K562 (cell line): ENCODE results near the gene STOML3. TPM values are rescaled to one million over a fixed set of nuclear protein-coding genes. Genes with fewer than 3 reads are reported as not detected.

Source experiments
- CBFA2T2 ChIP-seq: fragments of 450-650 bp; conservative IDR thresholded peaks from 2 replicates; pipeline ENCODE4 v1.6.1; 2017; ENCODE audit warnings: mild to moderate bottlenecking
- CLOCK ChIP-seq: fragments of 250-450 bp; sonication (Bioruptor Pico); IDR thresholded peaks from 2 replicates; pipeline ENCODE4 v1.4.0; 2020; ENCODE audit warnings: mild to moderate bottlenecking, moderate library complexity, borderline replicate concordance
- E2F3 ChIP-seq: fragments of 250-450 bp; sonication (Bioruptor Pico); IDR thresholded peaks from 2 replicates; pipeline ENCODE4 v1.4.0; 2020; ENCODE audit warnings: mild to moderate bottlenecking
- E4F1 ChIP-seq: fragments of 250-450 bp; sonication (Bioruptor Pico); IDR thresholded peaks from 2 replicates; pipeline ENCODE4 v1.5.0; 2021; ENCODE audit warnings: mild to moderate bottlenecking, borderline replicate concordance
- HIVEP1 ChIP-seq: fragments of 250-450 bp; sonication (Bioruptor Pico); IDR thresholded peaks from 2 replicates; pipeline ENCODE4 v1.4.0; 2020; ENCODE audit warnings: mild to moderate bottlenecking
- KLF6 ChIP-seq: fragments of 250-450 bp; sonication (Bioruptor Pico); IDR thresholded peaks from 2 replicates; pipeline ENCODE4 v1.4.0; 2020; ENCODE audit warnings: mild to moderate bottlenecking, moderate library complexity, borderline replicate concordance
- MAFK ChIP-seq: IDR thresholded peaks from 2 replicates; pipeline ENCODE4 v1.6.1; 2011; ENCODE audit warnings: low read length, improper control_type of control experiment
- MTA2 ChIP-seq: fragments of 450-650 bp; IDR thresholded peaks from 2 replicates; pipeline ENCODE4 v1.6.1; 2016; ENCODE audit warnings: low read depth
- NCOA1 ChIP-seq: fragments of 450-650 bp; IDR thresholded peaks from 2 replicates; pipeline ENCODE4 v1.6.1; 2016; ENCODE audit warnings: low read depth
- NFE2 ChIP-seq: IDR thresholded peaks from 2 replicates; pipeline ENCODE4 v1.6.1; 2014; ENCODE audit warnings: antibody characterized with exemption, low read depth
- PML ChIP-seq: IDR thresholded peaks from 2 replicates; pipeline ENCODE4 v1.6.1; 2012; ENCODE audit warnings: low read length, inconsistent platforms
- RFX7 ChIP-seq: fragments of 250-450 bp; sonication (Bioruptor Pico); IDR thresholded peaks from 2 replicates; pipeline ENCODE4 v1.5.1; 2021; ENCODE audit warnings: mild to moderate bottlenecking
- SIRT6 ChIP-seq: IDR thresholded peaks from one replicate; pipeline ENCODE4 v1.6.1; 2012; ENCODE audit warnings: low read depth, mild to moderate bottlenecking, control low read depth, inconsistent platforms, low read length, moderate library complexity
- TAL1 ChIP-seq: fragments of 450-650 bp; IDR thresholded peaks from 2 replicates; pipeline ENCODE4 v1.6.1; 2016; ENCODE audit warnings: mild to moderate bottlenecking
- TCF3 ChIP-seq: sonication (generic); formaldehyde crosslinking; IDR thresholded peaks from 2 replicates; pipeline ENCODE4 v1.4.0; 2020; ENCODE audit warnings: mild to moderate bottlenecking, missing genetic modification reagents
- ZFPM2 ChIP-seq: fragments of 250-450 bp; sonication (Bioruptor Pico); IDR thresholded peaks from 2 replicates; pipeline ENCODE4 v1.5.1; 2022; ENCODE audit warnings: mild to moderate bottlenecking
- ZNF274 ChIP-seq: IDR thresholded peaks from 2 replicates; pipeline ENCODE4 v1.6.1; 2011; ENCODE audit warnings: low read depth, mild to moderate bottlenecking, low read length, moderate library complexity, borderline replicate concordance
- ZNF277 ChIP-seq: fragments of 250-450 bp; sonication (Bioruptor Pico); IDR thresholded peaks from 2 replicates; pipeline ENCODE4 v1.8.0; 2022; ENCODE audit warnings: inconsistent platforms, mild to moderate bottlenecking, moderate library complexity, borderline replicate concordance
- ZNF639 ChIP-seq, 2 experiments: fragments of 200-800 bp in 1 of 2; sonication (Bioruptor generic) in 1 of 2; sonication (generic) in 1 of 2; formaldehyde crosslinking in 1 of 2; IDR thresholded peaks in 1 of 2; conservative IDR thresholded peaks in 1 of 2; 2 replicates each; pipeline versions ENCODE4 v1.5.0 to v1.6.1; 2016 to 2020; ENCODE audit warnings: missing compliant biosample characterization in 1 of 2, missing genetic modification characterization in 1 of 2, missing genetic modification reagents in 1 of 2
- polyA plus RNA-seq, 8 experiments: library from polyadenylated mRNA; depleted of rRNA in 4 of 8; stranded (reverse) in 5 of 8; unstranded in 3 of 8; fragments of >200 nt; fragmentation: Nextera tagmentation in 2 of 8; fragmentation: Illumina TruSeq in 1 of 8; extraction: Ambion mirVana in 2 of 8; extraction: Trizol in 1 of 8; gene quantifications; 2 replicates each; pipeline versions ENCODE4 v1.2.1 to v1.2.3, GENCODE V29; 2011 to 2014; ENCODE audit warnings: inconsistent platforms in 1 of 8, missing spikeins in 1 of 8
- total RNA-seq, 7 experiments: library from RNA; depleted of rRNA in 6 of 7; stranded (reverse); fragments of >200 nt in 6 of 7; fragmentation: Illumina TruSeq in 2 of 7; extraction: Trizol in 2 of 7; gene quantifications; 2 replicates each; pipeline versions ENCODE4 v1.2.1 to v1.2.3, GENCODE V29; 2011 to 2021; ENCODE audit warnings: low replicate concordance in 1 of 7

Gene STOML3
- total and polyA plus RNA-seq, 9 of the 15 experiments (the other 6 are each of a cell fraction or from before 2014, with no cell fraction given) = 0.04 TPM; not detected in 8

GRCh38 chr13:38998739-38999138 lies 8.1 kb upstream of the STOML3 start (continued):
- no peak for TF ChIP-seq E4F1
- no peak for TF ChIP-seq ZNF277 (CRISPR knock-in tag)
- 0 out of 4 replicates have a peak, but pooled peaks of 1 of the 2 experiments have one; percentile 24 for TF ChIP-seq ZNF639 (CRISPR knock-in tag; conservative IDR thresholded peaks at IDR 0.05 in 1 of 2, IDR thresholded peaks at IDR 0.05 in 1 of 2)
- no peak for TF ChIP-seq HIVEP1 (CRISPR knock-in tag)
- TF ChIP-seq SIRT6 = no peak
- no peak for TF ChIP-seq E2F3 (CRISPR knock-in tag)
- TF ChIP-seq TAL1 = peak; percentile 91
- TF ChIP-seq PML = peak; percentile 94
- no peak for TF ChIP-seq KLF6 (CRISPR knock-in tag)
- TF ChIP-seq ZNF274 = peak; percentile 43; the same call in 1 of the 2 replicates
- TF ChIP-seq TCF3 (CRISPR knock-in tag) = peak; percentile 97
- no peak for TF ChIP-seq ZFPM2 (CRISPR knock-in tag)
- peak; percentile 45; the same call in 1 of the 2 replicates for TF ChIP-seq NCOA1
- TF ChIP-seq RFX7 (CRISPR knock-in tag) = no peak
- peak; percentile 87 for TF ChIP-seq MTA2
- peak; percentile 97 for TF ChIP-seq CBFA2T2
- TF ChIP-seq CLOCK = no peak
- TF ChIP-seq MAFK = no peak
- TF ChIP-seq NFE2 = peak; percentile 48
